PC-9 (cell line): ENCODE results near the gene ADAT1. TPM values are rescaled to one million over a fixed set of nuclear protein-coding genes. Genes with fewer than 3 reads are reported as not detected.
A peak's percentile ranks its signal among the peaks of the same experiment; 100 is the strongest.

ENCODE experiments used
- BruUV-seq: library from RNA; stranded (reverse); fragments of 400-500 nt; replicated peaks from 2 replicates; lab custom pipeline; 2021; lab: Mats Ljungman, UMichigan
- CTCF ChIA-PET: fragments of 300-600 bp; sonication (Branson Sonifier 250); formaldehyde crosslinking; loops from one replicate; lab custom pipeline; 2022; ENCODE audit warnings: antibody characterized with exemption; lab: Charles Lee
- POLR2A ChIA-PET: fragments of 300-600 bp; sonication (Branson Sonifier 250); formaldehyde crosslinking; loops from one replicate; lab custom pipeline; 2022; ENCODE audit warnings: antibody characterized with exemption; ENCODE audit not compliant: unreplicated experiment; lab: Charles Lee
- DNase-seq, 2 experiments: peaks; one replicate each; pipeline versions ENCODE4 v3.0.0 to v3.0.0-alpha.2; 2015 to 2022; ENCODE audit warnings: mixed read lengths in 1 of 2
- H2AFZ ChIP-seq: fragments of 200-600 bp; sonication (generic); 2 replicates; pipeline ENCODE4 v1.8.1; 2017; ENCODE audit warnings: antibody characterized with exemption
- H3F3A ChIP-seq: fragments of 200-600 bp; sonication (generic); 2 replicates; pipeline ENCODE4 v1.8.1; 2017; ENCODE audit warnings: antibody characterized with exemption, mild to moderate bottlenecking, low read depth; ENCODE audit not compliant: insufficient read depth
- H3K27ac ChIP-seq: fragments of 200-600 bp; sonication (generic); 2 replicates; pipeline ENCODE4 v1.6.1; 2016; ENCODE audit warnings: mixed run types
- H3K27me3 ChIP-seq: fragments of 200-600 bp; sonication (generic); 2 replicates; pipeline ENCODE4 v1.6.1; 2016; ENCODE audit warnings: low read depth, mixed run types; ENCODE audit not compliant: insufficient read depth
- H3K36me3 ChIP-seq: fragments of 200-600 bp; sonication (generic); 2 replicates; pipeline ENCODE4 v1.6.1; 2016; ENCODE audit warnings: low read depth, mixed run types
- H3K4me1 ChIP-seq: fragments of 200-600 bp; sonication (generic); replicated peaks from 2 replicates; pipeline ENCODE4 v1.6.1; 2016; ENCODE audit warnings: mixed run types; ENCODE audit not compliant: insufficient read depth
- H3K4me2 ChIP-seq: fragments of 200-600 bp; sonication (generic); 2 replicates; pipeline ENCODE4 v1.6.1; 2017; ENCODE audit warnings: mixed run types
- H3K4me3 ChIP-seq: fragments of 200-600 bp; sonication (generic); 2 replicates; pipeline ENCODE4 v1.6.1; 2016; ENCODE audit warnings: mixed run types
- H3K79me2 ChIP-seq: fragments of 200-600 bp; sonication (generic); 2 replicates; pipeline ENCODE4 v1.6.1; 2017; ENCODE audit warnings: low read depth, mixed run types
- H3K9me2 ChIP-seq: fragments of 200-600 bp; sonication (generic); 2 replicates; pipeline ENCODE4 v1.8.1; 2017; ENCODE audit warnings: mild to moderate bottlenecking; ENCODE audit not compliant: insufficient read depth
- H3K9me3 ChIP-seq: fragments of 200-600 bp; sonication (generic); 2 replicates; pipeline ENCODE4 v1.8.1; 2016; ENCODE audit warnings: low read depth; ENCODE audit not compliant: insufficient read depth
- H4K20me1 ChIP-seq: fragments of 200-600 bp; sonication (generic); 2 replicates; pipeline ENCODE4 v1.8.1; 2017; ENCODE audit not compliant: insufficient read depth
- CTCF ChIP-seq: fragments of 200-600 bp; sonication (generic); conservative IDR thresholded peaks from 2 replicates; pipeline ENCODE4 v1.6.1; 2017; ENCODE audit warnings: mixed run types, antibody characterized with exemption, mild to moderate bottlenecking, moderate library complexity
- EZH2 ChIP-seq: fragments of 200-600 bp; sonication (generic); IDR thresholded peaks from 2 replicates; pipeline ENCODE4 v1.8.0; 2017; ENCODE audit warnings: antibody characterized with exemption, low read depth
- intact Hi-C: fragments of 100-400 bp; cut with micrococcal nuclease; formaldehyde crosslinking; loops from one replicate; pipeline ENCODE4 v1.10.0; 2022; ENCODE audit not compliant: unreplicated experiment
- total RNA-seq: library from RNA; stranded (reverse); gene quantifications from 2 replicates; pipeline ENCODE4 v1.2.3, GENCODE V29; 2021

ADAT1 gene
- total RNA-seq, 1 experiment from 2014 or later: 66.4 TPM

GRCh38 chr16:75616521-75617010, 6.5 kb downstream of the ADAT1 start:
- CTCF ChIA-PET: no interaction called here

GRCh38 chr16:75615619-75616018, 7.5 kb downstream of the ADAT1 start:
- no peak overlapping the region for H3K27ac ChIP-seq
- H3F3A ChIP-seq: no peaks in the 10 kb centered on the region
- peaks cover 10% of the 10 kb centered on the region for H3K36me3 ChIP-seq
- no peaks in the 10 kb centered on the region for H3K9me2 ChIP-seq
- DNase-seq: no peak
- no peaks in the 10 kb centered on the region for H3K27me3 ChIP-seq
- H2AFZ ChIP-seq: no peak overlapping the region
- H3K4me2 ChIP-seq: no peak overlapping the region
- H3K4me1 ChIP-seq: no peaks in the 10 kb centered on the region
- H3K9me3 ChIP-seq: no peaks in the 10 kb centered on the region
- ChIA-PET POLR2A (no interaction called here), CTCF (no interaction called here)
- H3K79me2 ChIP-seq: no peaks in the 10 kb centered on the region
- TF ChIP-seq CTCF (no peak), EZH2 (no peak)
- intact Hi-C loops: no loop called here
- BruUV-seq: no TSS peak
- H4K20me1 ChIP-seq: no peaks in the 10 kb centered on the region
- no peak overlapping the region for H3K4me3 ChIP-seq

More at GRCh38 chr16:75616521-75617010, 6.5 kb downstream of the ADAT1 start:
- POLR2A ChIA-PET: no interaction called here
- H3K4me2 ChIP-seq: no peak overlapping the region
- H3F3A ChIP-seq: peaks cover 4% of the 10 kb centered on the region; the same call in 1 of the 2 replicates
- H3K27ac ChIP-seq: no peak overlapping the region
- no peaks in the 10 kb centered on the region for H3K9me3 ChIP-seq
- peaks cover 4% of the 10 kb centered on the region for H3K79me2 ChIP-seq
- TF ChIP-seq EZH2 (no peak), CTCF (no peak)
- no peak for DNase-seq
- H3K36me3 ChIP-seq: peaks cover 10% of the 10 kb centered on the region
- H2AFZ ChIP-seq: no peak overlapping the region
- H3K4me3 ChIP-seq: no peak overlapping the region
- no peaks in the 10 kb centered on the region for H3K27me3 ChIP-seq
- no TSS peak for BruUV-seq
- H3K9me2 ChIP-seq: no peaks in the 10 kb centered on the region
- intact Hi-C loops: no loop called here
- H4K20me1 ChIP-seq: no peaks in the 10 kb centered on the region; the same call in 1 of the 2 replicates
- H3K4me1 ChIP-seq: peaks cover 4% of the 10 kb centered on the region

GRCh38 chr16:75614066-75614897, 8.8 kb downstream of the ADAT1 start:
- BruUV-seq: no TSS peak
- Histone ChIP-seq H3F3A (no peaks in the 10 kb centered on the region), H3K9me2 (no peaks in the 10 kb centered on the region), H3K4me2 (no peak overlapping the region), H3K4me1 (no peaks in the 10 kb centered on the region), H3K4me3 (no peak overlapping the region), H3K79me2 (no peaks in the 10 kb centered on the region), H4K20me1 (no peaks in the 10 kb centered on the region), H3K36me3 (peaks cover 10% of the 10 kb centered on the region), H3K9me3 (no peaks in the 10 kb centered on the region), H2AFZ (no peak overlapping the region), H3K27me3 (no peaks in the 10 kb centered on the region), H3K27ac (no peak overlapping the region)
- intact Hi-C loops: no loop called here
- CTCF ChIA-PET: no interaction called here
- DNase-seq: peak in 1 of 2 experiments; percentile 53
- POLR2A ChIA-PET: no interaction called here
- TF ChIP-seq CTCF (no peak), EZH2 (no peak)
